K562 (cell line): ENCODE measurements around the gene AMBRA1. TPM values are rescaled to one million over a fixed set of nuclear protein-coding genes. Genes with fewer than 3 reads are reported as not detected.
A peak's percentile ranks its signal among the peaks of the same experiment; 100 is the strongest.

Experiments
- CHCHD3 ChIP-seq: fragments of 250-450 bp; sonication (Bioruptor Pico); IDR thresholded peaks from 2 replicates; pipeline ENCODE4 v2.1.2; 2022; ENCODE audit warnings: mild to moderate bottlenecking
- GABPA ChIP-seq: fragments of 200-800 bp; sonication (Bioruptor generic); conservative IDR thresholded peaks from 2 replicates; pipeline ENCODE4 v1.6.1; 2016; ENCODE audit warnings: low read depth, missing genetic modification characterization, missing compliant biosample characterization
- JUNB ChIP-seq: fragments of 450-650 bp; formaldehyde crosslinking; conservative IDR thresholded peaks from 2 replicates; pipeline ENCODE4 v1.4.0; 2020; ENCODE audit warnings: mild to moderate bottlenecking
- L3MBTL2 ChIP-seq: fragments of 450-650 bp; IDR thresholded peaks from 2 replicates; pipeline ENCODE4 v1.6.1; 2016; ENCODE audit warnings: mild to moderate bottlenecking, moderate library complexity
- MCM2 ChIP-seq: fragments of 450-650 bp; IDR thresholded peaks from 2 replicates; pipeline ENCODE4 v1.6.1; 2017; ENCODE audit warnings: low read depth, mild to moderate bottlenecking
- NBN ChIP-seq: fragments of 450-650 bp; IDR thresholded peaks from 2 replicates; pipeline ENCODE4 v1.6.1; 2016; ENCODE audit warnings: low read depth, mild to moderate bottlenecking
- PML ChIP-seq: IDR thresholded peaks from 2 replicates; pipeline ENCODE4 v1.6.1; 2012; ENCODE audit warnings: low read length, inconsistent platforms
- RBBP5 ChIP-seq: fragments of 200-600 bp; sonication (generic); IDR thresholded peaks from 2 replicates; pipeline ENCODE4 v1.6.1; 2012; ENCODE audit warnings: borderline replicate concordance, mild to moderate bottlenecking, low read length, control low read depth, inconsistent platforms; ENCODE audit not compliant: insufficient read depth, poor library complexity, severe bottlenecking
- RCOR1 ChIP-seq, 2 experiments: IDR thresholded peaks; 2 replicates each; pipeline ENCODE4 v1.6.1; 2012; ENCODE audit warnings: low read depth in 2 of 2, low read length in 2 of 2, borderline replicate concordance in 1 of 2, improper control_type of control experiment in 1 of 2
- SRSF7 ChIP-seq: fragments of 200-400 bp; formaldehyde crosslinking; optimal IDR thresholded peaks from 2 replicates; pipeline ENCODE3; 2017; ENCODE audit warnings: mild to moderate bottlenecking, low read depth, low read length
- TAF1 ChIP-seq: IDR thresholded peaks from 2 replicates; pipeline ENCODE4 v1.6.1; 2011; ENCODE audit warnings: mild to moderate bottlenecking, low read length, moderate library complexity; ENCODE audit not compliant: insufficient read depth, control insufficient read depth, severe bottlenecking; ENCODE audit errors: extremely low read depth
- TFAM ChIP-seq: fragments of 250-450 bp; sonication (Bioruptor Pico); conservative IDR thresholded peaks from 2 replicates; pipeline ENCODE4 v1.5.0; 2021; ENCODE audit warnings: mild to moderate bottlenecking, moderate library complexity
- U2AF1 ChIP-seq: fragments of 200-400 bp; formaldehyde crosslinking; optimal IDR thresholded peaks from 2 replicates; pipeline ENCODE3; 2017; ENCODE audit warnings: mild to moderate bottlenecking, low read depth, low read length, moderate library complexity
- ZNF589 ChIP-seq: fragments of 200-800 bp; sonication (Bioruptor generic); IDR thresholded peaks from 2 replicates; pipeline ENCODE4 v1.6.1; 2016; ENCODE audit warnings: low read depth, missing genetic modification characterization, missing compliant biosample characterization
- polyA plus RNA-seq, 8 experiments: library from polyadenylated mRNA; depleted of rRNA in 4 of 8; stranded (reverse) in 5 of 8; unstranded in 3 of 8; fragments of >200 nt; fragmentation: Nextera tagmentation in 2 of 8; fragmentation: Illumina TruSeq in 1 of 8; extraction: Ambion mirVana in 2 of 8; extraction: Trizol in 1 of 8; gene quantifications; 2 replicates each; pipeline versions ENCODE4 v1.2.1 to v1.2.3, GENCODE V29; 2011 to 2014; ENCODE audit warnings: inconsistent platforms in 1 of 8, missing spikeins in 1 of 8
- total RNA-seq, 7 experiments: library from RNA; depleted of rRNA in 6 of 7; stranded (reverse); fragments of >200 nt in 6 of 7; fragmentation: Illumina TruSeq in 2 of 7; extraction: Trizol in 2 of 7; gene quantifications; 2 replicates each; pipeline versions ENCODE4 v1.2.1 to v1.2.3, GENCODE V29; 2011 to 2021; ENCODE audit warnings: low replicate concordance in 1 of 7
- TF ChIP-seq, protein P1 (sequence below): sonication (generic); IDR thresholded peaks from 2 replicates; pipeline ENCODE4 v1.6.1; 2016
- TF ChIP-seq, protein P2 (sequence below): fragments of 200-800 bp; sonication (Bioruptor generic); IDR thresholded peaks from 2 replicates; pipeline ENCODE4 v1.6.1; 2017; ENCODE audit warnings: missing genetic modification characterization, missing compliant biosample characterization
- TF ChIP-seq, protein P3 (sequence below): fragments of 250-450 bp; sonication (Bioruptor Pico); IDR thresholded peaks from 2 replicates; pipeline ENCODE4 v1.5.1; 2021; ENCODE audit warnings: mild to moderate bottlenecking
- TF ChIP-seq, protein P4 (sequence below): fragments of 450-650 bp; formaldehyde crosslinking; IDR thresholded peaks from 2 replicates; pipeline ENCODE4 v1.4.0; 2020; ENCODE audit warnings: mild to moderate bottlenecking
- TF ChIP-seq, protein P5 (sequence below): IDR thresholded peaks from 2 replicates; pipeline ENCODE4 v1.6.1; 2012; ENCODE audit warnings: low read depth, low read length, improper control_type of control experiment, borderline replicate concordance

Gene AMBRA1
- total and polyA plus RNA-seq, 9 of the 15 experiments (the other 6 are each of a cell fraction or from before 2014, with no cell fraction given), result 0.15 to 24.5 (median 13.0) TPM

GRCh38 chr11:46553814-46554212 is 40.0 kb downstream of the AMBRA1 start (continued):
- TF ChIP-seq, protein P1, sequence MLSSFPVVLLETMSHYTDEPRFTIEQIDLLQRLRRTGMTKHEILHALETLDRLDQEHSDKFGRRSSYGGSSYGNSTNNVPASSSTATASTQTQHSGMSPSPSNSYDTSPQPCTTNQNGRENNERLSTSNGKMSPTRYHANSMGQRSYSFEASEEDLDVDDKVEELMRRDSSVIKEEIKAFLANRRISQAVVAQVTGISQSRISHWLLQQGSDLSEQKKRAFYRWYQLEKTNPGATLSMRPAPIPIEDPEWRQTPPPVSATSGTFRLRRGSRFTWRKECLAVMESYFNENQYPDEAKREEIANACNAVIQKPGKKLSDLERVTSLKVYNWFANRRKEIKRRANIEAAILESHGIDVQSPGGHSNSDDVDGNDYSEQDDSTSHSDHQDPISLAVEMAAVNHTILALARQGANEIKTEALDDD, result peak; percentile 46; the same call in 1 of the 2 replicates
- no peak for TF ChIP-seq NBN
- TF ChIP-seq, protein P2, sequence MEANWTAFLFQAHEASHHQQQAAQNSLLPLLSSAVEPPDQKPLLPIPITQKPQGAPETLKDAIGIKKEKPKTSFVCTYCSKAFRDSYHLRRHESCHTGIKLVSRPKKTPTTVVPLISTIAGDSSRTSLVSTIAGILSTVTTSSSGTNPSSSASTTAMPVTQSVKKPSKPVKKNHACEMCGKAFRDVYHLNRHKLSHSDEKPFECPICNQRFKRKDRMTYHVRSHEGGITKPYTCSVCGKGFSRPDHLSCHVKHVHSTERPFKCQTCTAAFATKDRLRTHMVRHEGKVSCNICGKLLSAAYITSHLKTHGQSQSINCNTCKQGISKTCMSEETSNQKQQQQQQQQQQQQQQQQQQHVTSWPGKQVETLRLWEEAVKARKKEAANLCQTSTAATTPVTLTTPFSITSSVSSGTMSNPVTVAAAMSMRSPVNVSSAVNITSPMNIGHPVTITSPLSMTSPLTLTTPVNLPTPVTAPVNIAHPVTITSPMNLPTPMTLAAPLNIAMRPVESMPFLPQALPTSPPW (CRISPR knock-in tag), result no peak
- TF ChIP-seq U2AF1, result no peak
- TF ChIP-seq TFAM (CRISPR knock-in tag), result no peak
- TF ChIP-seq, protein P3, sequence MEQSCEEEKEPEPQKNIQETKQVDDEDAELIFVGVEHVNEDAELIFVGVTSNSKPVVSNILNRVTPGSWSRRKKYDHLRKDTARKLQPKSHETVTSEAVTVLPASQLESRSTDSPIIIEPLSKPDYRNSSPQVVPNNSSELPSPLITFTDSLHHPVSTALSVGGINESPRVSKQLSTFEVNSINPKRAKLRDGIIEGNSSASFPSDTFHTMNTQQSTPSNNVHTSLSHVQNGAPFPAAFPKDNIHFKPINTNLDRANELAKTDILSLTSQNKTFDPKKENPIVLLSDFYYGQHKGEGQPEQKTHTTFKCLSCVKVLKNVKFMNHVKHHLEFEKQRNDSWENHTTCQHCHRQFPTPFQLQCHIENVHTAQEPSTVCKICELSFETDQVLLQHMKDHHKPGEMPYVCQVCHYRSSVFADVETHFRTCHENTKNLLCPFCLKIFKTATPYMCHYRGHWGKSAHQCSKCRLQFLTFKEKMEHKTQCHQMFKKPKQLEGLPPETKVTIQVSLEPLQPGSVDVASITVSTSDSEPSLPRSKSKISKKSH (CRISPR knock-in tag), result no peak
- no peak for TF ChIP-seq RBBP5
- no peak for TF ChIP-seq SRSF7
- TF ChIP-seq RCOR1 (IDR thresholded peaks at IDR 0.05; ENCODE audit: borderline replicate concordance in 1 of 2, low read depth in 2 of 2, low read length in 2 of 2), result peak in 1 of 2 experiments; percentile 63; a peak in 1 of 4 replicates
- TF ChIP-seq L3MBTL2, result no peak
- no peak for TF ChIP-seq TAF1
- no peak for TF ChIP-seq PML
- TF ChIP-seq GABPA (tag), result peak; percentile 34; the same call in 1 of the 2 replicates
- no peak for TF ChIP-seq ZNF589 (CRISPR knock-in tag)
- no peak for TF ChIP-seq MCM2
- TF ChIP-seq, protein P4, sequence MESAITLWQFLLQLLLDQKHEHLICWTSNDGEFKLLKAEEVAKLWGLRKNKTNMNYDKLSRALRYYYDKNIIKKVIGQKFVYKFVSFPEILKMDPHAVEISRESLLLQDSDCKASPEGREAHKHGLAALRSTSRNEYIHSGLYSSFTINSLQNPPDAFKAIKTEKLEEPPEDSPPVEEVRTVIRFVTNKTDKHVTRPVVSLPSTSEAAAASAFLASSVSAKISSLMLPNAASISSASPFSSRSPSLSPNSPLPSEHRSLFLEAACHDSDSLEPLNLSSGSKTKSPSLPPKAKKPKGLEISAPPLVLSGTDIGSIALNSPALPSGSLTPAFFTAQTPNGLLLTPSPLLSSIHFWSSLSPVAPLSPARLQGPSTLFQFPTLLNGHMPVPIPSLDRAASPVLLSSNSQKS (CRISPR knock-in tag), result no peak
- TF ChIP-seq, protein P5, sequence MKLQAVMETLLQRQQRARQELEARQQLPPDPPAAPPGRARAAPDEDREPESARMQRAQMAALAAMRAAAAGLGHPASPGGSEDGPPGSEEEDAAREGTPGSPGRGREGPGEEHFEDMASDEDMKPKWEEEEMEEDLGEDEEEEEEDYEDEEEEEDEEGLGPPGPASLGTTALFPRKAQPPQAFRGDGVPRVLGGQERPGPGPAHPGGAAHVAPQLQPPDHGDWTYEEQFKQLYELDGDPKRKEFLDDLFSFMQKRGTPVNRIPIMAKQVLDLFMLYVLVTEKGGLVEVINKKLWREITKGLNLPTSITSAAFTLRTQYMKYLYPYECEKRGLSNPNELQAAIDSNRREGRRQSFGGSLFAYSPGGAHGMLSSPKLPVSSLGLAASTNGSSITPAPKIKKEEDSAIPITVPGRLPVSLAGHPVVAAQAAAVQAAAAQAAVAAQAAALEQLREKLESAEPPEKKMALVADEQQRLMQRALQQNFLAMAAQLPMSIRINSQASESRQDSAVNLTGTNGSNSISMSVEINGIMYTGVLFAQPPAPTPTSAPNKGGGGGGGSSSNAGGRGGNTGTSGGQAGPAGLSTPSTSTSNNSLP, result no peak
- TF ChIP-seq CHCHD3, result no peak
- TF ChIP-seq JUNB (CRISPR knock-in tag), result no peak
- TF ChIP-seq, all 486 proteins: peak for 11
